Stimulated activated naive CD8-positive, alpha-beta T cell treated with anti-CD3 and anti-CD28 coated beads, Interleukin-15, amount 100 ng/mL, for 72 hours (primary cell): ENCODE results near the gene CLIC3.

Source experiments
- ATAC-seq: fragments of 150-1000 bp; cut with Tn5 transposase; 2 replicates; pipeline ENCODE4 v1.10.0; 2021; ENCODE audit warnings: mild to moderate bottlenecking, moderate library complexity
- DNase-seq, 2 donors: peaks; one replicate each; pipeline ENCODE4 v3.0.0; 2021 to 2022
- H3K27ac Mint-ChIP-seq, 2 donors: one replicate each; pipeline ENCODE4 v1.8.0; 2022; ENCODE audit warnings: mild to moderate bottlenecking in 2 of 2, mixed read lengths in 2 of 2, moderate library complexity in 2 of 2
- H3K27me3 Mint-ChIP-seq: one replicate; pipeline ENCODE4 v1.8.0; 2022; ENCODE audit warnings: mixed read lengths
- H3K4me1 Mint-ChIP-seq: one replicate; pipeline ENCODE4 v1.8.0; 2022; ENCODE audit warnings: mild to moderate bottlenecking, mixed read lengths
- H3K4me3 Mint-ChIP-seq, 2 donors: one replicate each; pipeline ENCODE4 v1.8.0; 2022; ENCODE audit warnings: mild to moderate bottlenecking in 2 of 2, mixed read lengths in 2 of 2, moderate library complexity in 1 of 2
- H3K9me3 Mint-ChIP-seq, 2 donors: one replicate each; pipeline ENCODE4 v1.8.0; 2022; ENCODE audit warnings: mixed read lengths in 2 of 2

The CLIC3 gene

DNA sequence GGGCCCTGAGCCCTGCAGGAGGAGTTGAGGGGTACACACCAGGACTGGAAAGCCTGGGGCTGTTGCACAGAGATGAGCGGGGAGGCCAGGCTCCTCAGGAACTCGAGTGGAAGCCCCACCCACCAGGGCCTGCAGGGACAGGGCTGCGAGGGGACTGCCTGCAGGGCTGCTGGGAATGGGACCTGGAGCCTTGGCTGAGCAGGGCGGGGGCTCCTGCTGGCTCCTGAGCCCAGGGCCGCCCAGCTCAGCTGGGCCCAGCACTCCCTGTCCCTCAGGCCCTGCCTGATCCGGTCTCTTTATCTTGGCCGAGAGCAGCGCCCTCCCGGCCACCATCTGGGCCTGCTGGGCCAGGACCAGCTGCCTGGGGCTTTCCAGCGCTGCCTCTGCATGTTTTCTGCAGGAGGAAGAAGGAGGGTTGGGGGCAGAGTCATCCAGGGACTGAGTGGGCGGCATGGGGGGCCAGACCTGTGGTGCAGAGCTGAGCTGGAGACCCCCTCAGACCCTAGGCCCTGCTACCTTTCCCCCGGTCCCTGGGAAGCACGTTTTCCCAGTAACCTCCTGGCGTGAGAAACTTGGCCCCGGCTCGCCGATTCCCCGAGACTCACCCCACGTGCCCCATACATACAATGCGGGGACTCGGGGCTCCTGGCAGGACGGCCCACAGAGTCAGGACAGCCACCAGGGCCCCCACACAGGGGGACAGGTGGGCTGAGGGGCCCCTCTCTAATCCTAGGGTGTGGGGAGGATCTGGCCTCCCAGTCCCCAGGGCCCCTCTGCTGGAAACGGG is 34.9 kb downstream of the CLIC3 start:
- Mint-ChIP-seq H3K4me3 (no peak overlapping the region), H3K27ac (no peak overlapping the region), H3K4me1 (peaks cover 69% of the 10 kb centered on the region), H3K27me3 (no peaks in the 10 kb centered on the region), H3K9me3 (peaks cover 5 to 6% of the 10 kb centered on the region in 2 donors)
- ATAC-seq, result no peak
- DNase-seq, result no peak

- no peak for DNase-seq
- peaks cover 63% of the 10 kb centered on the region for H3K4me1 Mint-ChIP-seq
- ATAC-seq, result no peak
- H3K27ac Mint-ChIP-seq, result no peak overlapping the region
- H3K4me3 Mint-ChIP-seq, result no peak overlapping the region
- H3K9me3 Mint-ChIP-seq, result peaks cover 9 to 12% of the 10 kb centered on the region in 2 donors
- H3K27me3 Mint-ChIP-seq, result no peaks in the 10 kb centered on the region
Measured at GRCh38 chr9:136960938-136961275, 35.5 kb downstream of the CLIC3 start.

DNA sequence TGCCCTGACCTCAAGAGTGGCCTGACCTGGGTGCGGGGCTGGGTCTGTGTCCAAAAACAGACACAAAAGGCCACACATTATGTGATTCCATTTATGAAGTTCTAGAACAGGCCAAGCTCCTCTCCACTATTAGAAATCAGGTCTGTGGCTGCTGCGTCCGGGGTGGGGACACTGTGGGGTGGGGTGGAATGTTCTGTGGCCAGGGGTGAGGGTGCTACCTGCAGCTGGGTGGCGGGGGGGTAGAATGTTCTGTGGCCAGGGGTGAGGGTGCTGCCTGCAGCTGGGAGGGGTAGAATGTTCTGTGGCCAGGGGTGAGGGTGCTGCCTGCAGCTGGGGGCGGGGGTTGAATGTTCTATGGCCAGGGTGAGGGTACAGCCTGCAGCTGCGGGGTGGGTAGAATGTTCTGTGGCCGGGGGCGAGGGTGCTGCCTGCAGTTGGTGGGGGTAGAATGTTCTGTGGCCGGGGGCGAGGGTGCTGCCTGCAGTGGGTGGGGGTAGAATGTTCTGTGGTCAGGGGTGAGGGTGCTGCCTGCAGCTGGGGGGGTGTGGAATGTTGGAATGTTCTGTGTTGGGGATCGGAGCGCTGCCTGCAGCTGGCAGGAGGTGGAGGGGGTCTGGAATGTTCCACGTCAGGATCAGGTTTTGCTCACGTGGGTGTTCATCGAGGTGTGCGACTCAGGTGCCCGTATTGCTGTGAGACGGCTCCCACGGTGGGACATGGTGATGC is 36.0 kb downstream of the CLIC3 start:
- H3K4me3 Mint-ChIP-seq, result no peak overlapping the region
- peaks cover 9 to 13% of the 10 kb centered on the region in 2 donors for H3K9me3 Mint-ChIP-seq
- no peaks in the 10 kb centered on the region for H3K27me3 Mint-ChIP-seq
- peaks cover 58% of the 10 kb centered on the region for H3K4me1 Mint-ChIP-seq
- DNase-seq (no peak), ATAC-seq (no peak)
- peak overlapping the region; percentile 20 to 59 for H3K27ac Mint-ChIP-seq

DNA sequence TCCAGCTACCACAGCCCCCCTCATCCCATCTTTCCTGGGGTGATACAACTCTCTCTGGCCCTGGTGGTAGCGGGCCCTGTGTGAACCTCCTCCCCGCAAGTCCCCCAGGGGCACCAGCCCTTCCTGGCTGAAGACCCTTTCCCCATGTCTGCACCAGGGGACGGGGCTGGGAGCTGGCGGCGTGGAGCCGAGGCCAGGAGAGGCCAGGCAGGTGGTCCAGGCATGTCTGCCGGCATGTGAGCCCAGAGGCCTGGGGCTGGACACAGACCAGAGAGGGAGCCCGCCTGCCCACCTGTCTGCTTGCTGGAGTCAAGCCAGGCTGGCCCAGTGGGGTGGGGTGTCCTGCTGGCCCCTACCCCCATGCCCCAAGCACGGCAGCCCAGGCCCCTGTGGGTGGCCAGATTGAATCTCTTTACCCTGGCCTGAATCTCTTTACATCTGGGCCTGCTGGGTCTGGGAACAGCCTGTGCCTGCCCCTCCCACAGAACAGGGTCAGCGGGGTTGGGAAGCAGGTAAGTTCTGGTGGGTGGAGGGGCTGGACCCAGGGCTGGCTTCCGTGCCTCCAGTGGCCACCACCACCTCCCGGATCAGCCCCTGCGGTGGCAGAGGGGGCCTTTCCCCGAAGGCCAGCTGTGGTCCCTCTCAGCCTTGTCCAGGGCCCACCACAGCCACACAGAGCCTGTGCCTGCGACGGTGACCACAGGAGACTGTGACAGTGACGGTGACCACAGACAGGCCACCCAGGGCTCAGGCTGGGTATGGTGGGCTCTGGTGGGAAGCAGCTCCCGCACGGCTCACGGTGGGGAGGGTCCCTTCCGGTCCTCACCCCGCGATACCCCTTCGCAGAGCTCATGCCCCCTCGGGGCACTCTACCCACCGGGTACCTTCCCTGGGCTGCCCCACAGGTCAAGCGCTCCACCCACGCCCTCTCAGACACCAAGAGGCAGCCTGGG is 37.2 kb downstream of the CLIC3 start:
- DNase-seq (no peak), ATAC-seq (peak; percentile 44)
- Mint-ChIP-seq H3K27me3 (no peaks in the 10 kb centered on the region), H3K27ac (peak overlapping the region in 1 of 2 donors; percentile 67), H3K9me3 (peaks cover 9 to 13% of the 10 kb centered on the region in 2 donors), H3K4me1 (peaks cover 48% of the 10 kb centered on the region), H3K4me3 (no peak overlapping the region)

- Mint-ChIP-seq H3K27ac (no peak overlapping the region), H3K4me3 (no peak overlapping the region), H3K9me3 (peaks cover 9 to 13% of the 10 kb centered on the region in 2 donors), H3K27me3 (no peaks in the 10 kb centered on the region), H3K4me1 (peaks cover 47% of the 10 kb centered on the region)
- no peak for ATAC-seq
- DNase-seq, result no peak
Measured at GRCh38 chr9:136958473-136958872, 37.9 kb downstream of the CLIC3 start.

- Mint-ChIP-seq H3K4me3 (no peak overlapping the region), H3K27ac (no peak overlapping the region), H3K9me3 (peaks cover 9 to 13% of the 10 kb centered on the region in 2 donors), H3K27me3 (no peaks in the 10 kb centered on the region), H3K4me1 (peaks cover 43% of the 10 kb centered on the region)
- DNase-seq, result no peak
- no peak for ATAC-seq
Measured at GRCh38 chr9:136957901-136958300, 38.5 kb downstream of the CLIC3 start.

GRCh38 chr9:136957461-136957860 is 38.9 kb downstream of the CLIC3 start:
- Mint-ChIP-seq H3K27me3 (no peaks in the 10 kb centered on the region), H3K9me3 (peaks cover 9 to 13% of the 10 kb centered on the region in 2 donors), H3K27ac (no peak overlapping the region), H3K4me1 (peaks cover 39% of the 10 kb centered on the region), H3K4me3 (no peak overlapping the region)
- ATAC-seq (no peak), DNase-seq (no peak)

GRCh38 chr9:136956604-136957003 is 39.8 kb downstream of the CLIC3 start:
- Mint-ChIP-seq H3K27me3 (no peaks in the 10 kb centered on the region), H3K4me1 (peaks cover 35% of the 10 kb centered on the region), H3K27ac (peak overlapping the region in 1 of 2 donors; percentile 14), H3K4me3 (no peak overlapping the region), H3K9me3 (peaks cover 9 to 13% of the 10 kb centered on the region in 2 donors)
- ATAC-seq, result no peak
- no peak for DNase-seq

DNA sequence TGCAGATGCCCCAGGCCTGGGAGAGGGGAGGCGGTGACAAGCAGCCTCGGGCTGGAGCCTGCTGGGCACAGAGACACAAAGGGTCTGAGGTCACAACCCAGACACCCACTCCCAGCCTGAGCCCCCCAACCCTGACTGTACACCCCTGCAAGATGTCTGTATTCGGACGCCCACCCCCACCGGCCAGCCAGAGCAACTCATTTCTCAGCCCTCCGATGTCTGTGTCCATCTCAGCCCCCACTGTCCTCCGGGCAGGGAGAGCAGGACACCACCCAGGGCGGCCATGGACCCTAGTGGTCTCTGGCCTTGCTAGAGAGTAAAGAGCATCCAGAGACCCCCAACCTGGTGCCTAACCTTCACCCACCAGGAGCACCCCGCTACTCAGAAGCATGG is 40.4 kb downstream of the CLIC3 start:
- no peak for ATAC-seq
- no peak for DNase-seq
- no peaks in the 10 kb centered on the region for H3K27me3 Mint-ChIP-seq
- H3K4me1 Mint-ChIP-seq, result peaks cover 28% of the 10 kb centered on the region
- no peak overlapping the region for H3K4me3 Mint-ChIP-seq
- peaks cover 9 to 13% of the 10 kb centered on the region in 2 donors for H3K9me3 Mint-ChIP-seq
- no peak overlapping the region for H3K27ac Mint-ChIP-seq

GRCh38 chr9:136955202-136955942 is 41.0 kb downstream of the CLIC3 start:
- no peaks in the 10 kb centered on the region for H3K27me3 Mint-ChIP-seq
- H3K9me3 Mint-ChIP-seq, result peaks cover 9 to 13% of the 10 kb centered on the region in 2 donors
- DNase-seq (no peak), ATAC-seq (no peak)
- H3K27ac Mint-ChIP-seq, result peak overlapping the region in 1 of 2 donors; percentile 52
- peaks cover 26% of the 10 kb centered on the region for H3K4me1 Mint-ChIP-seq
- no peak overlapping the region for H3K4me3 Mint-ChIP-seq

DNA sequence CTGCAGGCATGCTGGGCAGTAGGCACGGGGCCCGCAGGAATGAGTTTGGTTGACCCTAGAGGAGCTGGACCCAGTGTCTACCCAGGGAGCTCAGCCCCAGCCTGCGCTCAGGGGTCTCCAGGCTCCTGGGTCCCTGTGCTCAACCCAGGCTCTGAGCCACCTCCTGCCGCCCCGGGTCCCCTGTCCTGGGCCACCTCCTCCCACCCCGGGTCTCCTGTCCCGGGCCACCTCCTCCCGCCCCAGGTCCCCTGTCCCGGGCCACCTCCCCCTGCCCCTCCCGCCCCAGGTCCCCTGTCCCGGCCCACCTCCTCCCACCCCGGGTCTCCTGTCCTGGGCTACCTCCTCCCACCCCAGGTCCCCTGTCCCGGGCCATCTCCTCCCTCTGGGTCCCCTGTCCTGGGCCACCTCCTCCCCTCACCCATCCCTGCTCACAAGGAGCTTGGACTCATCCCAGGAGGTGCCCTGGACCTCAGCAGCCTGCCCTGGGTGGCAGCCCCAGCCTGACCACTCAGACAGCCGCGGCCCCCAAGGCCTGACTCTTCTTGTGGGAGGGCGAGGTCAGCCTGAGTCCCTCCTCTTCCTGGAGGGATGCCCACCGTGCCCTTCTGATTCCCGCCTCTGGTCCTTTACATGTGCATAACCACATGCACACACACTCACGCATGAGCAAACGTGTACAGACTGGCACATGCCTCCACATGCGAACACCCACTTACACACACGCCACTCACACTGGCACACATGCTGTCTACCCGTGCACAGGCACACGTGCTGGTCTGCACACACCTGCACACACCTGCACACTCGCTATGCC is 41.9 kb downstream of the CLIC3 start:
- no peak overlapping the region for H3K27ac Mint-ChIP-seq
- DNase-seq, result no peak
- peaks cover 23% of the 10 kb centered on the region for H3K4me1 Mint-ChIP-seq

DNA sequence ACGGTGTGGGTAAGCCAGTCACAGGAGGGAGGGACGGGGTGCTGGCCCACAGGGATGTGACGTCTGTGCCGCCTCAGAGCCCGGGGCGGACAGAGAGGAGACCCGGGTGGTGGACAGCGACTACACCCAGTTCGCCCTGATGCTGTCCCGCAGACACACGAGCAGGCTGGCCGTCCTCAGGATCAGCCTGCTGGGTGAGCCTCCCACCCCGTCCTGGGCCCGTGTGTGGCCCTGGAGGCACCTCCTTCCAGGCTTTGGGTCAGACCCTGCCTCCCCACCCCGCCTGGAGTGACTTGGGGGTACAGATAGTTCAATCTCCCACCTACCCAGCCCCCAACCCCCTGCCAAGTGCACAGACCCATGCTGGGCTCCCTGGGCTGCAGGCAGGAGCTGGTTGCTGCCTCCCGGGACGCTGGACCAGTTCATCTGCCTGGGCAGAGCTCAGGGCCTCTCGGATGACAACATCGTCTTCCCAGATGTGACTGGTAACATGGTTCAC is 42.5 kb downstream of the CLIC3 start:
- ATAC-seq (no peak), DNase-seq (no peak)
- Mint-ChIP-seq H3K9me3 (peaks cover 9 to 13% of the 10 kb centered on the region in 2 donors), H3K27ac (no peak overlapping the region), H3K4me3 (no peak overlapping the region), H3K27me3 (no peaks in the 10 kb centered on the region), H3K4me1 (peaks cover 17% of the 10 kb centered on the region)

More for the DNA sequence above, 41.9 kb downstream of the CLIC3 start:
- H3K9me3 Mint-ChIP-seq, result peaks cover 9 to 13% of the 10 kb centered on the region in 2 donors
- H3K4me3 Mint-ChIP-seq, result no peak overlapping the region
- no peaks in the 10 kb centered on the region for H3K27me3 Mint-ChIP-seq
- peak; percentile 5 for ATAC-seq

- H3K9me3 Mint-ChIP-seq, result peaks cover 9 to 13% of the 10 kb centered on the region in 2 donors
- peaks cover 12% of the 10 kb centered on the region for H3K4me1 Mint-ChIP-seq
- ATAC-seq (no peak), DNase-seq (no peak)
- H3K27ac Mint-ChIP-seq, result no peak overlapping the region
- no peaks in the 10 kb centered on the region for H3K27me3 Mint-ChIP-seq
- no peak overlapping the region for H3K4me3 Mint-ChIP-seq
Measured at GRCh38 chr9:136952876-136953770, 43.2 kb downstream of the CLIC3 start.
